ENCODE measurements around the gene GRAPL. TPM values are rescaled to one million over a fixed set of nuclear protein-coding genes. Genes with fewer than 3 reads are reported as not detected.
"Not testable (repeated sequence)": the region's sequence is repeated elsewhere in the genome, so short reads cannot be mapped to it uniquely, and the experiment has no call there.

GRAPL gene
- total and polyA plus RNA-seq, 2 donors from 2014 or later, result 1.4 to 10.7 TPM

DNA sequence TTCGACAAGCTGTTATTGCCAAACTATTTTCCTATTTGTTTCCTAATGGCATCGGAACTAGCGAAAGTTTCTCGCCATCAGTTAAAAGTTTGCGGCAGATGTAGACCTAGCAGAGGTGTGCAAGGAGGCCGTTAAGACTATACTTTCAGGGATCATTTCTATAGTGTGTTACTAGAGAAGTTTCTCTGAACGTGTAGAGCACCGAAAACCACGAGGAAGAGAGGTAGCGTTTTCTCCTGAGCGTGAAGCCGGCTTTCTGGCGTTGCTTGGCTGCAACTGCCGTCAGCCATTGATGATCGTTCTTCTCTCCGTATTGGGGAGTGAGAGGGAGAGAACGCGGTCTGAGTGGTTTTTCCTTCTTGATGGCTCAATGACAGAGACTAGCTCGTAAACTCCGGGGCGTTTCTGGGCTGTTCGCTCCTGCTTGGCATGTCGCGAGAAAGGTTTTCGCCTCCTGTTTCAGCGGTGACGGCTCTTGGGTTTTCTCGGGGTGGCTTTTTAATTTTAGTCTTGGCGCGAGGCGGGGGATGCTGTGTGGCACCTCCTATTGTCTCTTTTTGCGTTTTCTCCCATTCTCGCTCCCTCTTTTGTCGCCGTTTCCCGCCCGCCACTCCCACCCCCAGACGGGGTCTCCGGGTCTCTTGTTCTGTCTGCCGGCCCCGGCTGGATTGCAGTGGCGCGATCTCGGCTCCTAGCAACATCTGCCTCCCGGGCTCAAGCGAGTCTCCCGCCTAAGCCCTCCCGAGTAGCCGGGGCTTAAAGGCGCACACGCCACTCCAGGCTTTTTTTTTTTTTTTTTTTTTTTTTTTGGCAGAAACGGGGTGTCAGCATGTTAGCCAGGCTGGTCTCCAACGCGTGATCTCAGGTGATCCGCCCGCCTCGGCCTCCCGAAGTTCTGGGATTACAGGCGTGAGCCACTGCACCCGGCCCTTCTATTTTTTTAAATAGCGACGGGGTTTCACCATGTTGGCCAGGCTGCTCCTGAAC, 60.8 kb downstream of the GRAPL start:
- FAIRE-seq; H3K9ac ChIP-seq (ENCODE audit: low read length in 3 of 3); H3K27ac ChIP-seq (ENCODE audit: low read depth in 2 of 2, low read length in 2 of 2): not testable (repeated sequence)

DNA sequence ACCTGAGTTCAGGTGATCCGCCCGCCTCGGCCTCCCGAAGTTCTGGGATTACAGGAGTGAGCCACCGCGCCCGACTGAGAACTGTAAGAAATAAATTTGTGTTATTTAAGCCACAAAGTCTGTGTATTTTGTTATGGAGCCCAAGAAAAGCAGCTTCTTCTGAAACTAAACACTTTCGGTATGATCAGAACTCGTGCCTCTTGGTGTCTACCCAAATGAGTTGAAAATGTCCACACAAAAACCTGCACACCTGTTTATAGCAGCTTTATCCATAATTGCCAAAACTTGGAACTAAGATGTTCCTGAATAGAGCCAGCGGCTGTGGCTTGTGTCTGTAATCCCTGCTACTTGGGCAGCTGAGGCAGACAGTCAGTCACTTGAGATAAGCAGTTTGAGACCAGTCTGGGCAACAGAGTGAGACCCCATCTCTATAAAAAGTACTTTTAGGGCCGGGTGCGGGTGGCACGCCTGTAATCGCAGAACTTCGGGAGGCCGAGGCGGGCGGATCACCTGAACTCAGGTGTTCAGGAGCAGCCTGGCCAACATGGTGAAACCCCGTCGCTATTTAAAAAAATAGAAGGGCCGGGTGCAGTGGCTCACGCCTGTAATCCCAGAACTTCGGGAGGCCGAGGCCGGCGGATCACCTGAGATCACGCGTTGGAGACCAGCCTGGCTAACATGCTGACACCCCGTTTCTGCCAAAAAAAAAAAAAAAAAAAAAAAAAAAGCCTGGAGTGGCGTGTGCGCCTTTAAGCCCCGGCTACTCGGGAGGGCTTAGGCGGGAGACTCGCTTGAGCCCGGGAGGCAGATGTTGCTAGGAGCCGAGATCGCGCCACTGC, 61.7 kb downstream of the GRAPL start:
- H3K36me3 ChIP-seq (ENCODE audit: control insufficient read depth in 2 of 3, insufficient read depth in 3 of 3, low read length in 3 of 3); H3K9me3 ChIP-seq (ENCODE audit: control insufficient read depth in 2 of 3, insufficient read depth in 1 of 3, low read length in 3 of 3); H3K27ac ChIP-seq (ENCODE audit: low read depth in 2 of 2, low read length in 2 of 2); DNase-seq; H3K9ac ChIP-seq (ENCODE audit: low read length in 3 of 3); H3K4me3 ChIP-seq (ENCODE audit: low read length in 3 of 3); intact Hi-C loops (cut with DNase I); FAIRE-seq; H3K27me3 ChIP-seq (ENCODE audit: control insufficient read depth, insufficient read depth, low read length); H3K4me1 ChIP-seq (ENCODE audit: control insufficient read depth in 2 of 3, insufficient read depth in 2 of 3, low read depth in 1 of 3, low read length in 3 of 3): not testable (repeated sequence)

More for the DNA sequence above, 60.8 kb downstream of the GRAPL start:
- H3K36me3 ChIP-seq (ENCODE audit: control insufficient read depth in 2 of 3, insufficient read depth in 3 of 3, low read length in 3 of 3); H3K9me3 ChIP-seq (ENCODE audit: control insufficient read depth in 2 of 3, insufficient read depth in 1 of 3, low read length in 3 of 3); H3K4me3 ChIP-seq (ENCODE audit: low read length in 3 of 3); H3K27me3 ChIP-seq (ENCODE audit: control insufficient read depth, insufficient read depth, low read length); intact Hi-C loops (cut with DNase I); DNase-seq; H3K4me1 ChIP-seq (ENCODE audit: control insufficient read depth in 2 of 3, insufficient read depth in 2 of 3, low read depth in 1 of 3, low read length in 3 of 3): not testable (repeated sequence)
- TF ChIP-seq, protein P1, sequence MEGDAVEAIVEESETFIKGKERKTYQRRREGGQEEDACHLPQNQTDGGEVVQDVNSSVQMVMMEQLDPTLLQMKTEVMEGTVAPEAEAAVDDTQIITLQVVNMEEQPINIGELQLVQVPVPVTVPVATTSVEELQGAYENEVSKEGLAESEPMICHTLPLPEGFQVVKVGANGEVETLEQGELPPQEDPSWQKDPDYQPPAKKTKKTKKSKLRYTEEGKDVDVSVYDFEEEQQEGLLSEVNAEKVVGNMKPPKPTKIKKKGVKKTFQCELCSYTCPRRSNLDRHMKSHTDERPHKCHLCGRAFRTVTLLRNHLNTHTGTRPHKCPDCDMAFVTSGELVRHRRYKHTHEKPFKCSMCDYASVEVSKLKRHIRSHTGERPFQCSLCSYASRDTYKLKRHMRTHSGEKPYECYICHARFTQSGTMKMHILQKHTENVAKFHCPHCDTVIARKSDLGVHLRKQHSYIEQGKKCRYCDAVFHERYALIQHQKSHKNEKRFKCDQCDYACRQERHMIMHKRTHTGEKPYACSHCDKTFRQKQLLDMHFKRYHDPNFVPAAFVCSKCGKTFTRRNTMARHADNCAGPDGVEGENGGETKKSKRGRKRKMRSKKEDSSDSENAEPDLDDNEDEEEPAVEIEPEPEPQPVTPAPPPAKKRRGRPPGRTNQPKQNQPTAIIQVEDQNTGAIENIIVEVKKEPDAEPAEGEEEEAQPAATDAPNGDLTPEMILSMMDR (IDR thresholded peaks at IDR 0.05; ENCODE audit: borderline replicate concordance, extremely low read depth, insufficient read depth), result peak; percentile 7

DNA sequence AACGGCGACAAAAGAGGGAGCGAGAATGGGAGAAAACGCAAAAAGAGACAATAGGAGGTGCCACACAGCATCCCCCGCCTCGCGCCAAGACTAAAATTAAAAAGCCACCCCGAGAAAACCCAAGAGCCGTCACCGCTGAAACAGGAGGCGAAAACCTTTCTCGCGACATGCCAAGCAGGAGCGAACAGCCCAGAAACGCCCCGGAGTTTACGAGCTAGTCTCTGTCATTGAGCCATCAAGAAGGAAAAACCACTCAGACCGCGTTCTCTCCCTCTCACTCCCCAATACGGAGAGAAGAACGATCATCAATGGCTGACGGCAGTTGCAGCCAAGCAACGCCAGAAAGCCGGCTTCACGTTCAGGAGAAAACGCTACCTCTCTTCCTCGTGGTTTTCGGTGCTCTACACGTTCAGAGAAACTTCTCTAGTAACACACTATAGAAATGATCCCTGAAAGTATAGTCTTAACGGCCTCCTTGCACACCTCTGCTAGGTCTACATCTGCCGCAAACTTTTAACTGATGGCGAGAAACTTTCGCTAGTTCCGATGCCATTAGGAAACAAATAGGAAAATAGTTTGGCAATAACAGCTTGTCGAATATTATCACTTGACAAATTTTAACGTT, 62.5 kb downstream of the GRAPL start:
- DNase-seq; FAIRE-seq; H3K9ac ChIP-seq (ENCODE audit: low read length in 3 of 3): not testable (repeated sequence)

GRCh38 chr17:19196382-19197204, 69.2 kb downstream of the GRAPL start:
- intact Hi-C loops (cut with DNase I); H3K36me3 ChIP-seq (ENCODE audit: control insufficient read depth in 2 of 3, insufficient read depth in 3 of 3, low read length in 3 of 3); H3K27me3 ChIP-seq (ENCODE audit: control insufficient read depth, insufficient read depth, low read length); H3K9me3 ChIP-seq (ENCODE audit: control insufficient read depth in 2 of 3, insufficient read depth in 1 of 3, low read length in 3 of 3); FAIRE-seq; H3K4me1 ChIP-seq (ENCODE audit: control insufficient read depth in 2 of 3, insufficient read depth in 2 of 3, low read depth in 1 of 3, low read length in 3 of 3); H3K9ac ChIP-seq (ENCODE audit: low read length in 3 of 3); H3K27ac ChIP-seq (ENCODE audit: low read depth in 2 of 2, low read length in 2 of 2): not testable (repeated sequence)
- H3K4me3 ChIP-seq (ENCODE audit: low read length in 3 of 3), result peak overlapping the region in 1 of 3 donors; percentile 17
- peak in 1 of 5 donors; percentile 51 for DNase-seq

More for the DNA sequence above, 62.5 kb downstream of the GRAPL start:
- H3K4me1 ChIP-seq (ENCODE audit: control insufficient read depth in 2 of 3, insufficient read depth in 2 of 3, low read depth in 1 of 3, low read length in 3 of 3); H3K27me3 ChIP-seq (ENCODE audit: control insufficient read depth, insufficient read depth, low read length); H3K36me3 ChIP-seq (ENCODE audit: control insufficient read depth in 2 of 3, insufficient read depth in 3 of 3, low read length in 3 of 3); intact Hi-C loops (cut with DNase I); H3K27ac ChIP-seq (ENCODE audit: low read depth in 2 of 2, low read length in 2 of 2); H3K4me3 ChIP-seq (ENCODE audit: low read length in 3 of 3); H3K9me3 ChIP-seq (ENCODE audit: control insufficient read depth in 2 of 3, insufficient read depth in 1 of 3, low read length in 3 of 3): not testable (repeated sequence)

- H3K9me3 ChIP-seq (ENCODE audit: control insufficient read depth in 2 of 3, insufficient read depth in 1 of 3, low read length in 3 of 3); FAIRE-seq; intact Hi-C loops (cut with DNase I); H3K9ac ChIP-seq (ENCODE audit: low read length in 3 of 3); DNase-seq; H3K4me1 ChIP-seq (ENCODE audit: control insufficient read depth in 2 of 3, insufficient read depth in 2 of 3, low read depth in 1 of 3, low read length in 3 of 3); H3K36me3 ChIP-seq (ENCODE audit: control insufficient read depth in 2 of 3, insufficient read depth in 3 of 3, low read length in 3 of 3); H3K27me3 ChIP-seq (ENCODE audit: control insufficient read depth, insufficient read depth, low read length); H3K27ac ChIP-seq (ENCODE audit: low read depth in 2 of 2, low read length in 2 of 2); H3K4me3 ChIP-seq (ENCODE audit: low read length in 3 of 3): not testable (repeated sequence)
These were observed 75.1 kb downstream of the GRAPL start for GRCh38 chr17:19202448-19202847.

DNA sequence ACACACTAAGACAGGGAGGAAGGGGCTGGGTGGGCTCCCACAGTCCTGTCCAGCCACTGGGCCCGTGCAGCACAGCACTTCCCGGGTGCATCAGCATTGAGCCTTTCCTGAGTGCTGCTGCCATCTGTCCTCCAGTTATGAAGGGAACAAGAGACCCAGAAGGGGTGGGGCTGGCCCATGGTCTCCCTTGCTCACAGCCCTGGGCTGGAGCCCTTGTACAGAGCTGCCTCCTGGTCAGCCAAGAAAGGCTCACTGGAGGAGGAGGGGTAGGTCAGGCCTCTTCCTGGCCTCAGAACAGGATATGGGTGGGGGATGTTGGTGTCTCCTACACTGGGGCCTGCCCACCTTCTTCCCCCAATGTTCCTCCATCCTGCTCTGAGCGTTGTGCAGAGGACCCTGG, 76.0 kb downstream of the GRAPL start:
- H3K27me3 ChIP-seq (ENCODE audit: control insufficient read depth, insufficient read depth, low read length); FAIRE-seq; intact Hi-C loops (cut with DNase I); H3K9me3 ChIP-seq (ENCODE audit: control insufficient read depth in 2 of 3, insufficient read depth in 1 of 3, low read length in 3 of 3); H3K4me3 ChIP-seq (ENCODE audit: low read length in 3 of 3); DNase-seq; H3K27ac ChIP-seq (ENCODE audit: low read depth in 2 of 2, low read length in 2 of 2); H3K9ac ChIP-seq (ENCODE audit: low read length in 3 of 3); H3K4me1 ChIP-seq (ENCODE audit: control insufficient read depth in 2 of 3, insufficient read depth in 2 of 3, low read depth in 1 of 3, low read length in 3 of 3); H3K36me3 ChIP-seq (ENCODE audit: control insufficient read depth in 2 of 3, insufficient read depth in 3 of 3, low read length in 3 of 3): not testable (repeated sequence)
